Measurements from ENCODE around the gene PALB2. TPM values are rescaled to one million over a fixed set of nuclear protein-coding genes. Genes with fewer than 3 reads are reported as not detected.

PALB2 gene
- total and polyA plus RNA-seq, 9 of the 15 experiments (the other 6 are each of a cell fraction or from before 2014, with no cell fraction given): 7.0 to 25.8 (median 15.2) TPM

- H3K9ac ChIP-seq (ENCODE audit: insufficient read depth in 1 of 2, low read depth in 2 of 2, low read length in 2 of 2): no peak overlapping the region
- in situ Hi-C loops (cut with MboI): no loop called here
- FAIRE-seq: no peak
- H3K4me3 ChIP-seq: no peak overlapping the region
- no peaks in the 10 kb centered on the region for H3K9me1 ChIP-seq (ENCODE audit: control insufficient read depth, insufficient read depth, low read length)
- no peak for DNase-seq (ENCODE audit: extremely low read depth in 1 of 4, low spot score in 3 of 4)
- peaks cover 87% of the 10 kb centered on the region for H3K36me3 ChIP-seq (ENCODE audit: control insufficient read depth, insufficient read depth, low read length)
- no peak for TF ChIP-seq TCF7 (IDR thresholded peaks at IDR 0.05; ENCODE audit: borderline replicate concordance)
- no peak for TF ChIP-seq ZNF384 (IDR thresholded peaks at IDR 0.05; ENCODE audit: low read depth, low read length)
- no peak for TF ChIP-seq SMARCA4 (IDR thresholded peaks at IDR 0.05)
- no peak for TF ChIP-seq KDM4B (IDR thresholded peaks at IDR 0.05; ENCODE audit: borderline replicate concordance in 2 of 2, low read depth in 1 of 2)
- TF ChIP-seq CCNT2 (IDR thresholded peaks at IDR 0.05; ENCODE audit: borderline replicate concordance, extremely low read depth, insufficient read length, low read depth, low read length): no peak
- no peak for TF ChIP-seq RFX5 (IDR thresholded peaks at IDR 0.05; ENCODE audit: low read depth, low read length)
- no peak for TF ChIP-seq MIER1 (IDR thresholded peaks at IDR 0.05; ENCODE audit: low read depth)
- no peak for TF ChIP-seq ID3 (CRISPR knock-in tag; IDR thresholded peaks at IDR 0.05)
- TF ChIP-seq ID3 (tag; IDR thresholded peaks at IDR 0.05): no peak
- no peak for TF ChIP-seq E2F5 (CRISPR knock-in tag; IDR thresholded peaks at IDR 0.05)
- no peak for TF ChIP-seq THRA (IDR thresholded peaks at IDR 0.05)
- no peak for TF ChIP-seq CEBPZ (IDR thresholded peaks at IDR 0.05; ENCODE audit: borderline replicate concordance, low read depth, low read length)
- TF ChIP-seq RFX7 (CRISPR knock-in tag; IDR thresholded peaks at IDR 0.05): no peak
- intact Hi-C loops (cut with micrococcal nuclease): no loop called here
- peaks cover 10% of the 10 kb centered on the region; the same call in 1 of the 2 replicates for H4K20me1 ChIP-seq (replicated peaks; ENCODE audit: control insufficient read depth, insufficient read depth, low read length)
- no peak overlapping the region for H3K27ac ChIP-seq (ENCODE audit: extremely low read depth, low read depth, low read length)
- 96% methylated on average over 4 of the region's 4 CpGs for WGBS (ENCODE audit: insufficient coverage, low coverage, missing lambda C conversion rate)
- no peaks in the 10 kb centered on the region for H3K79me2 ChIP-seq (ENCODE audit: control insufficient read depth, insufficient read depth, low read length)
- H3K4me2 ChIP-seq (ENCODE audit: insufficient read depth, low read length): no peak overlapping the region
- BruUV-seq (replicated peaks): no TSS peak
- no peak for ATAC-seq
- no peaks in the 10 kb centered on the region for H3K27me3 ChIP-seq (ENCODE audit: control insufficient read depth in 2 of 2, insufficient read depth in 2 of 2, low read length in 2 of 2)
- H2AFZ ChIP-seq (ENCODE audit: low read depth, low read length): no peak overlapping the region
- no peaks in the 10 kb centered on the region for H3K9me3 ChIP-seq (replicated peaks; ENCODE audit: control insufficient read depth, insufficient read depth, low read depth, low read length)
- POLR2A ChIA-PET: interaction anchor here (0.7 to 4.0 kb wide), 6 partner anchors 9 to 211 kb away, joined by 3 to 66 read pairs (median 4); partner anchors contain the start of gene PLK1
- CTCF ChIA-PET (ENCODE audit: low intra/inter-chr PET ratio): no interaction called here
- peaks cover 4 to 24% of the 10 kb centered on the region in 2 experiments; a peak in 3 of 5 replicates for H3K4me1 ChIP-seq (replicated peaks in 1 of 2; ENCODE audit: control insufficient read depth in 2 of 2, insufficient read depth in 2 of 2, low read length in 2 of 2)
Observed at GRCh38 chr16:23668873-23669272, 27.8 kb upstream of the PALB2 start.

Data from K562 (cell line).